Dermis blood vessel endothelial cell (primary cell): ENCODE results near the gene DZIP1L. TPM values are rescaled to one million over a fixed set of nuclear protein-coding genes. Genes with fewer than 3 reads are reported as not detected.
"Not testable (repeated sequence)": the region's sequence is repeated elsewhere in the genome, so short reads cannot be mapped to it uniquely, and the experiment has no call there.

Source experiments
- DNase-seq: peaks from one replicate; pipeline ENCODE4 v3.0.0; 2010
- total RNA-seq: library from RNA; depleted of rRNA; stranded (reverse); fragments of >200 nt; gene quantifications from 2 replicates; pipeline ENCODE4 v1.2.3, GENCODE V29; 2014

DZIP1L gene
- total RNA-seq, 1 donor from 2014 or later: 4.6 TPM

GRCh38 chr3:138112362-138112761, 3.0 kb downstream of the DZIP1L start:
- no peak for DNase-seq

GRCh38 chr3:138105598-138105997, 9.8 kb downstream of the DZIP1L start:
- no peak for DNase-seq

- DNase-seq: no peak
These were observed 11.9 kb downstream of the DZIP1L start for GRCh38 chr3:138103466-138103865.

- DNase-seq: peak; percentile 15
These were observed 14.0 kb downstream of the DZIP1L start for GRCh38 chr3:138101351-138101940.

GRCh38 chr3:138099417-138099816, 16.0 kb downstream of the DZIP1L start:
- no peak for DNase-seq

- DNase-seq: no peak
These were observed 17.9 kb downstream of the DZIP1L start for GRCh38 chr3:138097192-138098172.

GRCh38 chr3:138093721-138094120, 21.7 kb downstream of the DZIP1L start:
- no peak for DNase-seq

GRCh38 chr3:138092023-138092422, 23.4 kb downstream of the DZIP1L start:
- no peak for DNase-seq

GRCh38 chr3:138089091-138089490, 26.3 kb downstream of the DZIP1L start:
- DNase-seq: no peak

- DNase-seq: not testable (repeated sequence)
These were observed 29.7 kb downstream of the DZIP1L start for GRCh38 chr3:138085745-138086144.

GRCh38 chr3:138084196-138084595, 31.2 kb downstream of the DZIP1L start:
- no peak for DNase-seq

GRCh38 chr3:138082992-138083386, 32.4 kb downstream of the DZIP1L start:
- no peak for DNase-seq

- DNase-seq: no peak
These were observed 33.1 kb downstream of the DZIP1L start for GRCh38 chr3:138082085-138082991.

- DNase-seq: no peak
These were observed 33.9 kb downstream of the DZIP1L start for GRCh38 chr3:138081371-138082084.

GRCh38 chr3:138079901-138080300, 35.5 kb downstream of the DZIP1L start:
- no peak for DNase-seq

GRCh38 chr3:138078901-138079344, 36.5 kb downstream of the DZIP1L start:
- DNase-seq: peak; percentile 7

- no peak for DNase-seq
These were observed 37.3 kb downstream of the DZIP1L start for GRCh38 chr3:138078096-138078495.

- DNase-seq: no peak
These were observed 42.6 kb downstream of the DZIP1L start for GRCh38 chr3:138072796-138073195.

GRCh38 chr3:138070006-138070405, 45.4 kb downstream of the DZIP1L start:
- DNase-seq: no peak

GRCh38 chr3:138068579-138069174, 46.7 kb downstream of the DZIP1L start:
- peak; percentile 88 for DNase-seq

GRCh38 chr3:138068046-138068445, 47.4 kb downstream of the DZIP1L start:
- no peak for DNase-seq

GRCh38 chr3:138066972-138067371, 48.4 kb downstream of the DZIP1L start:
- DNase-seq: no peak
